Measurements from ENCODE around the gene SOHLH1. TPM values are rescaled to one million over a fixed set of nuclear protein-coding genes. Genes with fewer than 3 reads are reported as not detected.

SOHLH1 gene
- total and polyA plus RNA-seq, 2 of the 4 experiments (the other 2 are of a cell fraction): not detected

- Histone ChIP-seq H3K36me3 (ENCODE audit: control insufficient read depth, insufficient read depth, low read length) (no peaks in the 10 kb centered on the region), H4K91ac (ENCODE audit: insufficient read depth, low read depth, low read length) (no peak overlapping the region), H3K27ac (ENCODE audit: insufficient read depth, low read length) (no peak overlapping the region), H4K5ac (ENCODE audit: low read depth, low read length) (no peak overlapping the region), H3K56ac (ENCODE audit: extremely low read depth, insufficient read depth, low read length) (no peak overlapping the region), H2BK5ac (ENCODE audit: low read depth, low read length, poor library complexity, severe bottlenecking) (no peak overlapping the region), H3K79me1 (ENCODE audit: low read depth in 1 of 2, low read length in 2 of 2) (no peaks in the 10 kb centered on the region), H3K4me2 (ENCODE audit: low read depth, low read length) (no peak overlapping the region), H2BK120ac (ENCODE audit: low read depth, low read length) (no peak overlapping the region), H3K9me3 (ENCODE audit: control insufficient read depth, insufficient read depth, low read length) (no peaks in the 10 kb centered on the region), H3K27me3 (ENCODE audit: control insufficient read depth, insufficient read depth, low read length) (peaks cover 2% of the 10 kb centered on the region; the same call in 1 of the 2 replicates), H3K4me3 (ENCODE audit: insufficient read depth, low read depth, low read length) (no peak overlapping the region), H2AK9ac (replicated peaks; ENCODE audit: low read depth, low read length, poor library complexity) (no peak overlapping the region), H3K4ac (ENCODE audit: low read depth, low read length) (no peak overlapping the region), H2AK5ac (ENCODE audit: low read depth, low read length) (no peak overlapping the region), H2BK15ac (ENCODE audit: low read depth, low read length) (no peak overlapping the region), H3K14ac (replicated peaks; ENCODE audit: low read depth, low read length) (no peak overlapping the region), H3K4me1 (ENCODE audit: control insufficient read depth, insufficient read depth, low read length) (no peaks in the 10 kb centered on the region), H2AFZ (replicated peaks; ENCODE audit: low read length, poor library complexity) (peak overlapping the region; percentile 5), H4K20me1 (ENCODE audit: insufficient read depth, low read length) (no peaks in the 10 kb centered on the region), H3K9ac (ENCODE audit: low read depth, low read length) (no peak overlapping the region), H2BK20ac (ENCODE audit: low read depth, low read length) (no peak overlapping the region), H3K9me1 (ENCODE audit: insufficient read depth, low read length) (peaks cover 4% of the 10 kb centered on the region; the same call in 1 of the 2 replicates), H3K23ac (ENCODE audit: low read depth, low read length) (no peak overlapping the region), H4K8ac (ENCODE audit: low read depth in 2 of 2, low read length in 2 of 2) (no peak overlapping the region), H3K18ac (ENCODE audit: low read depth, low read length) (no peak overlapping the region)
- dilution Hi-C loops (cut with HindIII; ENCODE audit: low sequenced_read_pairs, unreplicated experiment): no loop called here
- ATAC-seq (ENCODE audit: low read depth) (no peak), DNase-seq (no peak)
- ChIA-PET CTCF (no interaction called here), POLR2A (ENCODE audit: unreplicated experiment) (no interaction called here)
- BruUV-seq (replicated peaks): no TSS peak
- in situ Hi-C loops (cut with MboI; ENCODE audit: low sequenced_read_pairs): no loop called here
- intact Hi-C loops (cut with micrococcal nuclease): no loop called here
- TF ChIP-seq RCOR1 (IDR thresholded peaks at IDR 0.05; ENCODE audit: insufficient replicate concordance, low read length): no peak
- no peak for TF ChIP-seq FOS (IDR thresholded peaks at IDR 0.05; ENCODE audit: low read depth, low read length)
- TF ChIP-seq MXI1 (IDR thresholded peaks at IDR 0.05; ENCODE audit: borderline replicate concordance, low read depth, low read length): no peak
- no peak for TF ChIP-seq CEBPB (IDR thresholded peaks at IDR 0.05; ENCODE audit: low read depth, low read length)
- no peak for TF ChIP-seq MAZ (IDR thresholded peaks at IDR 0.05; ENCODE audit: borderline replicate concordance, low read depth, low read length)
- no peak for TF ChIP-seq ELK1 (IDR thresholded peaks at IDR 0.05; ENCODE audit: borderline replicate concordance, low read depth, low read length)
- TF ChIP-seq BHLHE40 (IDR thresholded peaks at IDR 0.05; ENCODE audit: low read depth, low read length): no peak
- TF ChIP-seq USF2 (IDR thresholded peaks at IDR 0.05; ENCODE audit: low read depth, low read length): no peak
- TF ChIP-seq POLR2A (IDR thresholded peaks at IDR 0.05; ENCODE audit: low read depth, low read length): no peak
- TF ChIP-seq RAD21 (IDR thresholded peaks at IDR 0.05; ENCODE audit: low read length): no peak
- TF ChIP-seq CTCF (conservative IDR thresholded peaks at IDR 0.05; ENCODE audit: low read depth, low read length): no peak
- no peak for TF ChIP-seq NFE2L2 (IDR thresholded peaks at IDR 0.05; ENCODE audit: low read depth, low read length)
- TF ChIP-seq CHD1 (IDR thresholded peaks at IDR 0.05; ENCODE audit: low read depth, low read length): no peak
- TF ChIP-seq RFX5 (IDR thresholded peaks at IDR 0.05; ENCODE audit: low read depth, low read length): no peak
- no peak for TF ChIP-seq MAFK (IDR thresholded peaks at IDR 0.05; ENCODE audit: low read depth, low read length)
- TF ChIP-seq SMC3 (IDR thresholded peaks at IDR 0.05; ENCODE audit: low read depth, low read length): no peak
- 75% methylated on average over 13 of the region's 19 CpGs; no CpG with 5 or more reads in 1 of the 2 experiments for WGBS, 2 experiments (ENCODE audit: extremely low coverage in 2 of 2, insufficient read length in 1 of 2)
Measured at GRCh38 chr9:135690836-135691570, 8.3 kb downstream of the SOHLH1 start.
